ENCODE measurements around the gene NTN3. TPM values are rescaled to one million over a fixed set of nuclear protein-coding genes. Genes with fewer than 3 reads are reported as not detected.
"Not testable (repeated sequence)": the region's sequence is repeated elsewhere in the genome, so short reads cannot be mapped to it uniquely, and the experiment has no call there.

The NTN3 gene
- total RNA-seq, 1 donor from 2014 or later: not detected

DNA sequence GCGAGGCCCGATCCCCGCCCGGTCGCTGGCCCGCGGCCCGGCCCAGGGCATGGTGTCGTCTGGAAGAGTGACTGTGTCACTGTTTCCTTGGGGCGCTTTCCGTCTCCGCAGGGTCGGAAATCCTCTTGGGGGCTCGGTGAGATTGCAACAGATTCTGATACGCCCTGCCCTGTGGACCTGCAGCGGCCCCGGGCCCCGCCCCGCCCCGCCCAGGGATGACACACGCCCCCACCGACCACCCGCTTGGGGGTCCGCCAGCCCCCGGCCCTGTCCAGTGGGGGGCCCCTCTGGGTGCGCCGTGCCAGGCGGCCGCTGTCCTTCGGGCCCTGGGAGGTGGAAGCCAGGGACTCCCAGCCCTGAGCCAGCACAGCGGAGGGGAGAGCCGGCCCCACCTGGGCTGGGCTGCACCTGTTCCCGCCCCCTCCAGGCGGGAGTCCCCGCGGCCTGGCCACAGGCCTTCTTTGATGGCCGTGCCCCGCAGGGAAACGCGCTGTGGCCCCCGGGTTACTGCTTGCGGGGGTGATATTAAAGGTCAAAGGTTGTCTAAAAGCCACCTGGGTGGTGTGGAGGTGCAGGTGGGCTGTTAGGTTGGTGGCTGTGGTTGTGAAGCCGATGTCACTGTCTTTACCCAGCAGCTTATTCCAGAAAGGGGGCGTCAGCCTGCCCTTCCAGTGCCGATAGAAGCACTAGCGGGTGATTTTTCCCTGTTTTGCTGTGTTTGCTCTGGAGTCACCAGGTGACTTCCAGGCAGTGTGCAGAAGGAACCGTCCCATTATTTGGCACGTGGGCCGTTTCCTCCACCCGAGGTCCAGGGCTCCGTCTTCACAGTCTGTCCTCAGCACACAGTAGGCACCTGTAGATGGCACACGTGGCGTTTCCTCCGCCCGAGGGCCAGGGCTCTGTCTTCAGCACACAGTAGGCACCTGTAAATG lies 4.6 kb downstream of the NTN3 start:
- TF ChIP-seq, protein P1, sequence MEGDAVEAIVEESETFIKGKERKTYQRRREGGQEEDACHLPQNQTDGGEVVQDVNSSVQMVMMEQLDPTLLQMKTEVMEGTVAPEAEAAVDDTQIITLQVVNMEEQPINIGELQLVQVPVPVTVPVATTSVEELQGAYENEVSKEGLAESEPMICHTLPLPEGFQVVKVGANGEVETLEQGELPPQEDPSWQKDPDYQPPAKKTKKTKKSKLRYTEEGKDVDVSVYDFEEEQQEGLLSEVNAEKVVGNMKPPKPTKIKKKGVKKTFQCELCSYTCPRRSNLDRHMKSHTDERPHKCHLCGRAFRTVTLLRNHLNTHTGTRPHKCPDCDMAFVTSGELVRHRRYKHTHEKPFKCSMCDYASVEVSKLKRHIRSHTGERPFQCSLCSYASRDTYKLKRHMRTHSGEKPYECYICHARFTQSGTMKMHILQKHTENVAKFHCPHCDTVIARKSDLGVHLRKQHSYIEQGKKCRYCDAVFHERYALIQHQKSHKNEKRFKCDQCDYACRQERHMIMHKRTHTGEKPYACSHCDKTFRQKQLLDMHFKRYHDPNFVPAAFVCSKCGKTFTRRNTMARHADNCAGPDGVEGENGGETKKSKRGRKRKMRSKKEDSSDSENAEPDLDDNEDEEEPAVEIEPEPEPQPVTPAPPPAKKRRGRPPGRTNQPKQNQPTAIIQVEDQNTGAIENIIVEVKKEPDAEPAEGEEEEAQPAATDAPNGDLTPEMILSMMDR (IDR thresholded peaks at IDR 0.05): no peak
- Histone ChIP-seq H3K36me3 (no peaks in the 10 kb centered on the region), H3K4me3 (peak overlapping the region; percentile 70), H3K27ac (peak overlapping the region; percentile 58), H3K4me1 (peaks cover 35% of the 10 kb centered on the region), H3K9me3 (no peaks in the 10 kb centered on the region), H3K27me3 (peaks cover 22% of the 10 kb centered on the region)
- intact Hi-C loops (cut with DNase I): no loop called here
- peak; percentile 39 for ATAC-seq
- peak; percentile 81 for DNase-seq

DNA sequence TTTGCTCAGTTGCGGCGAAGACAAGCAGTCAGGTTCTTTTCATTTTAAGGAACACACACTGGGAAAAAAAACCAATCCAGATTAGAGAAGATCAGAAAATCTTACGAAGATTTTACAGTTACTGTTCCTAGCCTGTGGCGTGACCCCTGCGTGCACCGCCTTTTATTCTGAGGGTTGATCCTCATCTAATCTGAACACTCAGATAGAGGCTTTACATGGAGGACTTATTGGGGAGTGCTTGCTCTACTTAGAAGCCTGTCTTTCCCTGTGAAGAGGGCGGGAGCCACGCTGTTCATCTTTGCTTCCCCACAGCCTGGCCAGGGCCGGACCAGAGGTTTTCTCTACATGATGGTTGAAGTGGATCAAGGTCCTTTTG lies 5.2 kb downstream of the NTN3 start:
- Histone ChIP-seq H3K4me1 (peaks cover 32% of the 10 kb centered on the region), H3K27ac (no peak overlapping the region), H3K36me3 (no peaks in the 10 kb centered on the region), H3K27me3 (peaks cover 18% of the 10 kb centered on the region), H3K4me3 (peak overlapping the region; percentile 70), H3K9me3 (no peaks in the 10 kb centered on the region)
- TF ChIP-seq, protein P1 (IDR thresholded peaks at IDR 0.05): no peak
- no peak for ATAC-seq
- intact Hi-C loops (cut with DNase I): no loop called here
- DNase-seq: no peak

DNA sequence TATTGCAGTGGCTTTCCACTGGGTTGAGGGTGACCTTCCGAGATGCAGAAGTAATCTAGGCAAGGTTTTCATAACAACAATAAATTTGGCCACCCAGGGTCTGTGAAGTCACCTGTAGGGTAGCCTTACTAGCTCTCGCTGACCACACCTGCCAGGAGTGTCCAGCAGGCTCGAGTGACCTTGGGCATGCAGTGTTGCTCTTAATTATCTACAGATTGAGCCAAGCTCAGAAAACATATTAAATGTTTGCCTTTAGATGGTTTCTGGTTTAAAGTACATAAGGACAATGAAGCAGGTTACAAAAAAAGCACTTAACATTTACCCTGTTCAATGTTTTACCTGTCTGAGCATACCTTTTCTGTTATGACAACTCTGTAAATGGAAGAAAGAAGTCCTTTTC lies 5.6 kb downstream of the NTN3 start:
- peak overlapping the region; percentile 70 for H3K4me3 ChIP-seq
- peaks cover 32% of the 10 kb centered on the region for H3K4me1 ChIP-seq
- H3K9me3 ChIP-seq: no peaks in the 10 kb centered on the region
- intact Hi-C loops (cut with DNase I): no loop called here
- H3K36me3 ChIP-seq: no peaks in the 10 kb centered on the region
- TF ChIP-seq, protein P1 (IDR thresholded peaks at IDR 0.05): no peak
- peaks cover 14% of the 10 kb centered on the region for H3K27me3 ChIP-seq
- DNase-seq: no peak
- H3K27ac ChIP-seq: no peak overlapping the region
- ATAC-seq: no peak

DNA sequence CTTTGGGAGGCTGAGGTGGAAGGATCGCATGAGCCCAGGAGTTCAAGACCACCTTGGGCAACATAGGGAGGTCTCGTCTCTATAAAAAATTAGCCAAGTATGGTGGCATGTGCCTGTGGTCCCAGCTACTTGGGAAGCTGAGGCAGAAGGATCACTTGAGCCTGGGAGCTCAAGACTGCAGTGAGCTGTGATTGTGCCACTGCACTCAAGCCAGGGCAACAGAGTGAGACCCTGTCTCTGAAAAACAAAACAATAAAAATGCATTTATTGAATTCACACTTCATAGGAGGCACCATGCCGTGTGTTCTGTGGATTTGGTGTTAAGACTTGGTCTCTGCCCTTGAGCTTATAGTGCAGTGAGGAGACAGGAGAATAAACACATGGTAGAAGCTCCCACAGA lies 6.2 kb downstream of the NTN3 start:
- Histone ChIP-seq H3K27ac (no peak overlapping the region), H3K9me3 (no peaks in the 10 kb centered on the region), H3K4me1 (peaks cover 34% of the 10 kb centered on the region), H3K36me3 (no peaks in the 10 kb centered on the region), H3K27me3 (peaks cover 8% of the 10 kb centered on the region), H3K4me3 (no peak overlapping the region)
- DNase-seq (no peak), ATAC-seq (no peak)
- intact Hi-C loops (cut with DNase I): no loop called here
- TF ChIP-seq, protein P1 (IDR thresholded peaks at IDR 0.05): no peak

DNA sequence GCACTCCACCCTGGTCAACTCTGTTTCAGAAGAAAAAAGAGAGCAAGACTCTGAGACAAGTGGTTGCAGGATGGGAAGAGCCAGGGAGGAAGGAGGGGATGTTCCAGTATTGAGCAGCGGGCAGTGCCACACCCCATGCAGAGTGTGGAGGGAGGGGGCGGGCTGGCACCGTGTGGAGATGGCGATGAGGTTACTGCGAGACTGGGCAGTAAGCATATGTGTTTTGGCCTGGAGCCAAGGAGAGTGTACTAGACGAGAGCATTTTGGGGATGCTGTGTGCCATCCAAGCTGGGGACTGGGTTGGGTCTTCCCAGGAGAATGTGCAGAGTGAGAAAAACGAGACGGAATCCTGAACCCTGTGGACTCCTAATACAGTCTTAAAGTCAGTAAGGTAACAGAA lies 7.2 kb downstream of the NTN3 start:
- peaks cover 42% of the 10 kb centered on the region for H3K4me1 ChIP-seq

DNA sequence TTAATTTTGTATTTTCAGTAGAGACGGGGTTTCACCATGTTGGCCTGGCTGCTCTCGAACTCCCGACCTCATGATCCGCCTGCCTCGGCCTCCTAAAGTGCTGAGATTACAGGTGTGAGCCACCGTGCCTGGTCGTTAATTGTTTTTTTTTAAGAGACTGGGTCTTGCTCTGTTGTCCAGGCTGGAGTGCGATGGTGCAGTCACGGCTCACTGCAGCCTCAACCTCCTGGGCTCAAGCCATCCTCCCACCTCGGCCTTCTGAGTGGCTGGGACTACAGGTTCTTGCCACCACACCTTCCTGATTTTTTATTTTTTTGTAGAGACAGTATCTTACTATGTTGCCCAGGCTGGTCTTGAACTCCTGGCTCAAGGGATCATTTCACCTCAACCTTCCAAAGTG lies 8.9 kb downstream of the NTN3 start:
- peaks cover 52% of the 10 kb centered on the region for H3K4me1 ChIP-seq
- H3K27ac ChIP-seq; DNase-seq; ATAC-seq; H3K9me3 ChIP-seq; H3K36me3 ChIP-seq; H3K4me3 ChIP-seq; H3K27me3 ChIP-seq; intact Hi-C loops (cut with DNase I): not testable (repeated sequence)

More for the DNA sequence above, 7.2 kb downstream of the NTN3 start:
- Histone ChIP-seq H3K27ac (no peak overlapping the region), H3K36me3 (no peaks in the 10 kb centered on the region), H3K4me3 (no peak overlapping the region), H3K9me3 (no peaks in the 10 kb centered on the region), H3K27me3 (no peaks in the 10 kb centered on the region)
- no peak for DNase-seq
- intact Hi-C loops (cut with DNase I): no loop called here
- no peak for ATAC-seq
- TF ChIP-seq, protein P1 (IDR thresholded peaks at IDR 0.05): no peak
